Retinal pigment epithelial cell (primary cell): ENCODE results near the gene LGR6.
"Not testable (repeated sequence)": the region's sequence is repeated elsewhere in the genome, so short reads cannot be mapped to it uniquely, and the experiment has no call there.

ENCODE experiments used
- DNase-seq: peaks from one replicate; pipeline ENCODE4 v3.0.0-alpha.2; 2010; ENCODE audit warnings: low read depth
- H3K4me3 ChIP-seq: 2 replicates; pipeline ENCODE4 v1.5.1; 2011; ENCODE audit warnings: mild to moderate bottlenecking, low read length, control low read depth, moderate library complexity
- CTCF ChIP-seq: conservative IDR thresholded peaks from 2 replicates; pipeline ENCODE4 v1.5.1; 2011; ENCODE audit warnings: low read depth, low read length, control low read depth, inconsistent platforms

The LGR6 gene

GRCh38 chr1:202171292-202172014 is 22.1 kb upstream of the LGR6 start:
- DNase-seq = no peak

GRCh38 chr1:202172015-202172355 is 21.6 kb upstream of the LGR6 start:
- no peak for TF ChIP-seq CTCF
- H3K4me3 ChIP-seq = no peak overlapping the region
- no peak for DNase-seq

More at GRCh38 chr1:202171292-202172014, 22.1 kb upstream of the LGR6 start:
- no peak overlapping the region for H3K4me3 ChIP-seq
- no peak for TF ChIP-seq CTCF

GRCh38 chr1:202173993-202174392 is 19.6 kb upstream of the LGR6 start:
- H3K4me3 ChIP-seq = no peak overlapping the region
- no peak for DNase-seq
- no peak for TF ChIP-seq CTCF

GRCh38 chr1:202176949-202177927 is 16.4 kb upstream of the LGR6 start:
- no peak for DNase-seq
- H3K4me3 ChIP-seq = no peak overlapping the region
- TF ChIP-seq CTCF = no peak

- no peak for DNase-seq
- no peak overlapping the region for H3K4me3 ChIP-seq
- no peak for TF ChIP-seq CTCF
Measured at GRCh38 chr1:202179828-202180750, 13.5 kb upstream of the LGR6 start.

GRCh38 chr1:202180751-202181139 is 12.9 kb upstream of the LGR6 start:
- H3K4me3 ChIP-seq, DNase-seq: not testable (repeated sequence)

GRCh38 chr1:202181586-202181985 is 12.0 kb upstream of the LGR6 start:
- DNase-seq = no peak
- no peak for TF ChIP-seq CTCF
- no peak overlapping the region for H3K4me3 ChIP-seq
